ACC112 (cell line): ENCODE measurements around the gene GID4.
A peak's percentile ranks its signal among the peaks of the same experiment; 100 is the strongest.

Source experiments
- H2AFZ ChIP-seq: fragments of 200-600 bp; sonication (generic); one replicate; pipeline ENCODE4 v1.6.0; 2017; ENCODE audit warnings: antibody characterized with exemption, low read length; ENCODE audit not compliant: unreplicated experiment
- H3K27ac ChIP-seq: fragments of 200-600 bp; sonication (generic); 2 replicates; pipeline ENCODE4 v1.5.1; 2014; ENCODE audit warnings: low read depth, mild to moderate bottlenecking, antibody characterized with exemption, low read length, moderate library complexity
- H3K27me3 ChIP-seq: fragments of 200-600 bp; sonication (generic); 2 replicates; pipeline ENCODE4 v1.6.1; 2014; ENCODE audit warnings: mild to moderate bottlenecking, antibody characterized with exemption, low read length, moderate library complexity, mixed read lengths; ENCODE audit not compliant: insufficient read depth
- H3K36me3 ChIP-seq: fragments of 200-600 bp; sonication (generic); 2 replicates; pipeline ENCODE4 v1.6.1; 2016; ENCODE audit warnings: mild to moderate bottlenecking, antibody characterized with exemption, low read length, moderate library complexity, mixed read lengths; ENCODE audit not compliant: insufficient read depth
- H3K4me1 ChIP-seq: fragments of 200-600 bp; sonication (generic); one replicate; pipeline ENCODE4 v1.6.1; 2016; ENCODE audit warnings: low read length, mixed read lengths; ENCODE audit not compliant: insufficient read depth, unreplicated experiment, control insufficient read depth
- H3K4me3 ChIP-seq: fragments of 200-600 bp; sonication (generic); 2 replicates; pipeline ENCODE4 v1.5.1; 2014; ENCODE audit warnings: mild to moderate bottlenecking, low read depth, low read length
- H3K79me2 ChIP-seq: fragments of 200-600 bp; sonication (generic); one replicate; pipeline ENCODE4 v1.6.0; 2016; ENCODE audit warnings: low read length; ENCODE audit not compliant: control insufficient read depth, unreplicated experiment, insufficient read depth

The GID4 gene

GRCh38 chr17:18043491-18043890, 4.3 kb downstream of the GID4 start:
- peaks cover 16% of the 10 kb centered on the region for H3K79me2 ChIP-seq
- H3K4me3 ChIP-seq: no peak overlapping the region
- H2AFZ ChIP-seq: no peak overlapping the region
- peaks cover 24% of the 10 kb centered on the region for H3K4me1 ChIP-seq
- no peaks in the 10 kb centered on the region for H3K36me3 ChIP-seq
- H3K27ac ChIP-seq: no peak overlapping the region
- H3K27me3 ChIP-seq: no peaks in the 10 kb centered on the region

GRCh38 chr17:18044609-18045008, 5.4 kb downstream of the GID4 start:
- peaks cover 16% of the 10 kb centered on the region for H3K79me2 ChIP-seq
- no peaks in the 10 kb centered on the region for H3K36me3 ChIP-seq
- H3K4me1 ChIP-seq: peaks cover 24% of the 10 kb centered on the region
- no peak overlapping the region for H3K4me3 ChIP-seq
- no peak overlapping the region for H2AFZ ChIP-seq
- no peak overlapping the region for H3K27ac ChIP-seq
- no peaks in the 10 kb centered on the region for H3K27me3 ChIP-seq

- no peak overlapping the region for H3K4me3 ChIP-seq
- no peak overlapping the region for H3K27ac ChIP-seq
- H3K4me1 ChIP-seq: peaks cover 17% of the 10 kb centered on the region
- H3K27me3 ChIP-seq: no peaks in the 10 kb centered on the region
- H3K79me2 ChIP-seq: peaks cover 11% of the 10 kb centered on the region
- H3K36me3 ChIP-seq: no peaks in the 10 kb centered on the region
- no peak overlapping the region for H2AFZ ChIP-seq
Observed at GRCh38 chr17:18045691-18046350, 6.6 kb downstream of the GID4 start.

- peaks cover 7% of the 10 kb centered on the region; the same call in 1 of the 2 replicates for H3K36me3 ChIP-seq
- H3K79me2 ChIP-seq: no peaks in the 10 kb centered on the region
- H3K4me3 ChIP-seq: no peak overlapping the region
- H3K27me3 ChIP-seq: no peaks in the 10 kb centered on the region
- no peak overlapping the region for H2AFZ ChIP-seq
- H3K27ac ChIP-seq: no peak overlapping the region
- H3K4me1 ChIP-seq: no peaks in the 10 kb centered on the region
Observed at GRCh38 chr17:18055597-18055996, 16.4 kb downstream of the GID4 start.

GRCh38 chr17:18056214-18056613, 17.0 kb downstream of the GID4 start:
- no peaks in the 10 kb centered on the region for H3K27me3 ChIP-seq
- H3K36me3 ChIP-seq: peaks cover 7% of the 10 kb centered on the region; the same call in 1 of the 2 replicates
- H3K4me3 ChIP-seq: no peak overlapping the region
- no peaks in the 10 kb centered on the region for H3K79me2 ChIP-seq
- no peak overlapping the region for H2AFZ ChIP-seq
- H3K4me1 ChIP-seq: no peaks in the 10 kb centered on the region
- H3K27ac ChIP-seq: no peak overlapping the region

GRCh38 chr17:18059283-18059682, 20.1 kb downstream of the GID4 start:
- H3K4me1 ChIP-seq: no peaks in the 10 kb centered on the region

GRCh38 chr17:18064053-18064452, 24.8 kb downstream of the GID4 start:
- no peaks in the 10 kb centered on the region for H3K27me3 ChIP-seq
- peaks cover 7% of the 10 kb centered on the region; the same call in 1 of the 2 replicates for H3K36me3 ChIP-seq
- no peaks in the 10 kb centered on the region for H3K4me1 ChIP-seq
- H3K27ac ChIP-seq: no peak overlapping the region
- no peak overlapping the region for H2AFZ ChIP-seq
- no peaks in the 10 kb centered on the region for H3K79me2 ChIP-seq
- H3K4me3 ChIP-seq: no peak overlapping the region

More at GRCh38 chr17:18059283-18059682, 20.1 kb downstream of the GID4 start:
- H3K27ac ChIP-seq: no peak overlapping the region
- H3K36me3 ChIP-seq: peaks cover 7% of the 10 kb centered on the region; the same call in 1 of the 2 replicates
- H3K4me3 ChIP-seq: no peak overlapping the region
- no peaks in the 10 kb centered on the region for H3K79me2 ChIP-seq
- no peak overlapping the region for H2AFZ ChIP-seq
- H3K27me3 ChIP-seq: no peaks in the 10 kb centered on the region

GRCh38 chr17:18065546-18065945, 26.3 kb downstream of the GID4 start:
- no peak overlapping the region for H3K27ac ChIP-seq
- H3K27me3 ChIP-seq: no peaks in the 10 kb centered on the region
- H3K36me3 ChIP-seq: peaks cover 3% of the 10 kb centered on the region; the same call in 1 of the 2 replicates
- no peak overlapping the region for H3K4me3 ChIP-seq
- H3K4me1 ChIP-seq: no peaks in the 10 kb centered on the region
- no peak overlapping the region for H2AFZ ChIP-seq
- no peaks in the 10 kb centered on the region for H3K79me2 ChIP-seq

GRCh38 chr17:18066866-18067265, 27.7 kb downstream of the GID4 start:
- Histone ChIP-seq H3K79me2 (no peaks in the 10 kb centered on the region), H2AFZ (no peak overlapping the region), H3K4me1 (peaks cover 3% of the 10 kb centered on the region), H3K36me3 (peaks cover 3% of the 10 kb centered on the region; the same call in 1 of the 2 replicates), H3K27ac (no peak overlapping the region), H3K4me3 (no peak overlapping the region), H3K27me3 (no peaks in the 10 kb centered on the region)

- H3K79me2 ChIP-seq: no peaks in the 10 kb centered on the region
- H3K4me1 ChIP-seq: peaks cover 3% of the 10 kb centered on the region
- peaks cover 3% of the 10 kb centered on the region; the same call in 1 of the 2 replicates for H3K36me3 ChIP-seq
- H2AFZ ChIP-seq: no peak overlapping the region
- no peaks in the 10 kb centered on the region for H3K27me3 ChIP-seq
- no peak overlapping the region for H3K4me3 ChIP-seq
- no peak overlapping the region for H3K27ac ChIP-seq
Observed at GRCh38 chr17:18069101-18069500, 29.9 kb downstream of the GID4 start.

GRCh38 chr17:18070861-18071340, 31.7 kb downstream of the GID4 start:
- H3K4me1 ChIP-seq: peaks cover 3% of the 10 kb centered on the region
- no peaks in the 10 kb centered on the region for H3K36me3 ChIP-seq
- peak overlapping the region; percentile 2 for H2AFZ ChIP-seq
- H3K27me3 ChIP-seq: 0 out of 2 replicates have a peak, but pooled peaks cover 5% of the 10 kb centered on the region
- no peaks in the 10 kb centered on the region for H3K79me2 ChIP-seq
- H3K27ac ChIP-seq: no peak overlapping the region
- H3K4me3 ChIP-seq: peak overlapping the region; percentile 56
